Peyer's patch (tissue), 4 donors: Measurements from ENCODE around the gene MYO1D. TPM values are rescaled to one million over a fixed set of nuclear protein-coding genes. Genes with fewer than 3 reads are reported as not detected.

Experiments
- DNase-seq, 3 donors: peaks; one replicate each; pipeline ENCODE4 v3.0.0-alpha.2; 2017 to 2019
- H3K27ac ChIP-seq, 4 donors: fragments of 200-600 bp; sonication (generic); one replicate each; pipeline ENCODE4 v1.5.1; 2016 to 2019
- H3K27me3 ChIP-seq, 2 donors: fragments of 200-600 bp; sonication (generic); one replicate each; pipeline ENCODE4 v1.5.1; 2019
- H3K36me3 ChIP-seq, 3 donors: fragments of 200-600 bp; sonication (generic); one replicate each; pipeline ENCODE4 v1.5.1; 2016 to 2019
- H3K4me1 ChIP-seq, 4 donors: fragments of 200-600 bp; sonication (generic); one replicate each; pipeline ENCODE4 v1.5.1; 2016 to 2019
- H3K4me3 ChIP-seq, 4 donors: fragments of 200-600 bp; sonication (generic); 1 replicate in 3 of 4; 2 replicates in 1 of 4; pipeline ENCODE4 v1.5.1; 2016 to 2019; ENCODE audit warnings: mild to moderate bottlenecking in 1 of 4
- H3K9me3 ChIP-seq, 4 donors: fragments of 200-600 bp; sonication (generic); one replicate each; pipeline ENCODE4 v1.5.1; 2016 to 2019; ENCODE audit warnings: mild to moderate bottlenecking in 1 of 4
- POLR2A ChIP-seq, 2 donors: fragments of 450-650 bp; IDR thresholded peaks; one replicate each; pipeline ENCODE4 v1.5.1; 2017; ENCODE audit warnings: antibody characterized with exemption in 2 of 2, mild to moderate bottlenecking in 2 of 2, moderate library complexity in 2 of 2
- total RNA-seq, 4 donors: library from RNA; depleted of rRNA; stranded (reverse); fragments of >200 nt; gene quantifications; one replicate each; pipeline ENCODE4 v1.1.0, GENCODE V29; 2016
- TF ChIP-seq, protein P1 (sequence below), 6 experiments: fragments of 450-650 bp in 4 of 6; fragments of 200-600 bp in 2 of 6; sonication (generic) in 1 of 6; IDR thresholded peaks; one replicate each; pipeline ENCODE4 v1.5.1; 2017 to 2019; ENCODE audit warnings: antibody characterized with exemption in 6 of 6, mild to moderate bottlenecking in 3 of 6, moderate library complexity in 1 of 6

The MYO1D gene
- total RNA-seq, 4 donors from 2014 or later = 148 to 340 (median 328) TPM

DNA sequence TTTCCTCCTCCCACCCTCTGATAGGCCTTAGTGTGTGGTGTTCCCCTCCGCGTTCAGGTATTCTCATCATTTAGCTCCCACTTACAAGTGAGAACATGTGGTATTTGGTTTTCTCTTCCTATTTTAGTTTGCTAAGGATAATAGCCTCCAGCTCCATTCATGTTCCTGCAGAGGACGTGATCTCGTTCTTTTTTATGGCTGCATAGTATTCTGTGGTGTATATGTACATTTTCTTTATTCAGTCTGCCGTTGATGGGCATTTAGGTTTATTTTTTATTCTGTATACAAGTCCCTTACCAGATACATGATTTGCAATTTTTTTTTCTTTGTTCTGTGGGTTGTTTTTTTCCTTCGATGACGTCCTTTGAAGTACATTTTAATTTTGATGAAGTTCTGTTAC, 409.0 kb downstream of the MYO1D start:
- Histone ChIP-seq H3K4me3 (no peak overlapping the region), H3K27ac (no peak overlapping the region), H3K4me1 (no peaks in the 10 kb centered on the region), H3K27me3 (no peaks in the 10 kb centered on the region), H3K36me3 (peaks cover 0 to 92% (median 3%) of the 10 kb centered on the region in 3 donors), H3K9me3 (no peaks in the 10 kb centered on the region)
- no peak for TF ChIP-seq POLR2A (IDR thresholded peaks at IDR 0.05)
- TF ChIP-seq, protein P1, sequence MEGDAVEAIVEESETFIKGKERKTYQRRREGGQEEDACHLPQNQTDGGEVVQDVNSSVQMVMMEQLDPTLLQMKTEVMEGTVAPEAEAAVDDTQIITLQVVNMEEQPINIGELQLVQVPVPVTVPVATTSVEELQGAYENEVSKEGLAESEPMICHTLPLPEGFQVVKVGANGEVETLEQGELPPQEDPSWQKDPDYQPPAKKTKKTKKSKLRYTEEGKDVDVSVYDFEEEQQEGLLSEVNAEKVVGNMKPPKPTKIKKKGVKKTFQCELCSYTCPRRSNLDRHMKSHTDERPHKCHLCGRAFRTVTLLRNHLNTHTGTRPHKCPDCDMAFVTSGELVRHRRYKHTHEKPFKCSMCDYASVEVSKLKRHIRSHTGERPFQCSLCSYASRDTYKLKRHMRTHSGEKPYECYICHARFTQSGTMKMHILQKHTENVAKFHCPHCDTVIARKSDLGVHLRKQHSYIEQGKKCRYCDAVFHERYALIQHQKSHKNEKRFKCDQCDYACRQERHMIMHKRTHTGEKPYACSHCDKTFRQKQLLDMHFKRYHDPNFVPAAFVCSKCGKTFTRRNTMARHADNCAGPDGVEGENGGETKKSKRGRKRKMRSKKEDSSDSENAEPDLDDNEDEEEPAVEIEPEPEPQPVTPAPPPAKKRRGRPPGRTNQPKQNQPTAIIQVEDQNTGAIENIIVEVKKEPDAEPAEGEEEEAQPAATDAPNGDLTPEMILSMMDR (IDR thresholded peaks at IDR 0.05) = no peak
- DNase-seq = no peak

DNA sequence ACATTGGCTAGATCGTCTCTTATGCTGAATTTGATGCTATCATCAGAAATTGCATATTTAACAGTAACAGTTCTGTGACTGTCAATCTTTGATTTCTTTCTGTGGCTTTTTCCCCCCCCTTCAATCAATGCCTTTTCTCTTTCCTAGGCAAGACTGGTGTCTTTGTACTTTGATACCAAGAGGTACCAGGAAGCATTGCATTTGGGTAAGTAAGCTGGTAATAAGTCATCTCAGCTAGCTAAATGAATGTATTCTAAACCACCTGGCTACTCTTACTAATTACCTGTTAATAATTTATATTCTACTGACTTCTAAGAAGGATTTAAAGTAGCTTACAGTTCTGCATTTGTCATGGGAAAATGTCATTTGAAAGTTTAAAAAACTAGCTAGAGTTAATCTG, 412.6 kb downstream of the MYO1D start:
- no peaks in the 10 kb centered on the region for H3K4me1 ChIP-seq
- H3K27ac ChIP-seq = no peak overlapping the region
- DNase-seq = no peak
- TF ChIP-seq POLR2A (IDR thresholded peaks at IDR 0.05) = no peak
- TF ChIP-seq, protein P1 (IDR thresholded peaks at IDR 0.05) = no peak
- peaks cover 0 to 84% (median 3%) of the 10 kb centered on the region in 3 donors for H3K36me3 ChIP-seq
- no peaks in the 10 kb centered on the region for H3K27me3 ChIP-seq
- no peak overlapping the region for H3K4me3 ChIP-seq
- no peaks in the 10 kb centered on the region for H3K9me3 ChIP-seq

DNA sequence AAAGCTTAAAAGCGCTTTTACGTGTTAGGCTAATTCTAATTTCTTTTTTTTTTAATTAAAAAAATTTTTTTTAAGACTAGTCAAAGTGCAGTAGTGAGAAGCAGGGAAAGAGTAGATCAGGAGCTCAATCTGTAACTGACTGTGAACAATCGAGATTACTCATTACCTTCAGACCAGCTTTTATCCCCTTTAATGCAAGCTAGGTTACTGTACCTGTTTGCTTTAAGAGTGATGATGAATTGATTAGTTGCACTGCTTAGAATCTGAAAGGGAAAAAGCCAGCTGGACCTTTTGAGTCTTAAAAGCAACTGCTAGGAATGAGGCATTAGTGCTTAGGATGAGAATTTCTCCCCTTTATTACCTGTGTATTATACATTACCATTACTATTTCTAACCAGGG, 413.6 kb downstream of the MYO1D start:
- Histone ChIP-seq H3K27me3 (no peaks in the 10 kb centered on the region), H3K27ac (no peak overlapping the region), H3K4me1 (no peaks in the 10 kb centered on the region), H3K9me3 (no peaks in the 10 kb centered on the region), H3K4me3 (no peak overlapping the region), H3K36me3 (peaks cover 0 to 86% (median 3%) of the 10 kb centered on the region in 3 donors)
- no peak for DNase-seq
- TF ChIP-seq POLR2A (IDR thresholded peaks at IDR 0.05) = no peak
- TF ChIP-seq, protein P1 (IDR thresholded peaks at IDR 0.05) = no peak

DNA sequence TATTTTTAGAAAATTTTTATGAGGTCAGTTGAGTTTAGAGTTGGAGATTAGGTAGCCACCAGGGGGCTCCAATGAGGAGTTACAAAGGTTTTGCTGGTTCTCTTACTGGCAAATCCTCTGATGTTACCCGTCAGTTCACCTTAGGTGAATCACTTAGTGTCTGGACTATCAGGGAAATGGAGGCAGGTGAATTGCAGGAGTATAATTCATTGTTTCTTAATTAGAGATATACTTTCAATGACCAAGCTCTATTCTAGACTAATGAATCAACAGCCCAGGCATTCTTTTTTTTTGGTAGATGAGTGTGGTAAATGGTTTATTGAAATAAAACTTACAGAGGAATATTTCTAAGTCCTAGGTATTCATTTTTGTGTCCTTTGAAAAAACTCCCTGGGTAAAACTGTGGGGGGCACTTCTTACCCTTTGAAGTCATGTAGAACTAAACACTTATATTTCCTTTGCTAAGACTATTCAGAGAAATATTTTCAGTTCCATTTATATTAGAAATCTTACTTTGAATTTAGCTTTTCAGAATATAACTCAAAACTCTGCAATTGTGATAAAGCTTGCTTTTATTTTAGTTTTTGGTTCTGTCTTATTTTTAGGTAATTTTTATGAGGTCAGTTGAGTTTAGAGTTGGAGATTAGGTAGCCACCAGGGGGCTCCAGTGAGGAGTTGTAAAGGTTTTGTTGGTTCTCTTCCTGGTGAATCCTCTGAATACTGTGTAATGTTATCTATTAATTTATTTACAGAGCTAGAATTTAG, 414.9 kb downstream of the MYO1D start:
- H3K36me3 ChIP-seq = peaks cover 0 to 88% (median 0%) of the 10 kb centered on the region in 3 donors
- H3K27ac ChIP-seq = no peak overlapping the region
- no peaks in the 10 kb centered on the region for H3K27me3 ChIP-seq
- no peaks in the 10 kb centered on the region for H3K4me1 ChIP-seq
- TF ChIP-seq, protein P1 (IDR thresholded peaks at IDR 0.05) = peak; percentile 31 to 62 (median 54)
- no peak for TF ChIP-seq POLR2A (IDR thresholded peaks at IDR 0.05)
- H3K4me3 ChIP-seq = no peak overlapping the region
- DNase-seq = peak in 2 of 3 donors; percentile 66 to 82
- H3K9me3 ChIP-seq = no peaks in the 10 kb centered on the region

DNA sequence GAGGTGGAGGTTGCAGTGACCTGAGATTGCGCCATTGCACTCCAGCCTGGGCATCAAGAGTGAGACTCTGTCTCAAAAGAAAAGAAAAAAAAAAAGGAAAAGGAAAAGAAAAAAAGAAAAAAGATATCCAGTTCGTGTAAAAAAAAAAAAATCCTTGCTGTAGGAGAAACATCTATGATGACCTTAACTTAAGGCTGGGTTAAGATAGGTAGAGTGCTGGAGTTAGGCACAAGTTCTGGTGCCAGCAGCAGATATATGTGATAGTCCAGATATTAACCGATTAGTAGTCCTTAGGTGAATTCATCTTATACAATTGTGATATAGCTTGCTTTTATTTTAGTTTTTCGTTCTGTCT, 415.4 kb downstream of the MYO1D start:
- Histone ChIP-seq H3K27me3 (no peaks in the 10 kb centered on the region), H3K4me1 (no peaks in the 10 kb centered on the region), H3K27ac (no peak overlapping the region), H3K4me3 (no peak overlapping the region), H3K9me3 (no peaks in the 10 kb centered on the region), H3K36me3 (peaks cover 0 to 88% (median 0%) of the 10 kb centered on the region in 3 donors)
- no peak for DNase-seq
- TF ChIP-seq, protein P1 (IDR thresholded peaks at IDR 0.05) = no peak
- no peak for TF ChIP-seq POLR2A (IDR thresholded peaks at IDR 0.05)
